IPS-18c (cell line): ENCODE measurements around the gene KHDRBS1.
A peak's percentile ranks its signal among the peaks of the same experiment; 100 is the strongest.
"Not testable (repeated sequence)": the region's sequence is repeated elsewhere in the genome, so short reads cannot be mapped to it uniquely, and the experiment has no call there.

Experiments used
- H3K4me3 ChIP-seq: 2 replicates; pipeline ENCODE4 v1.7.0; 2013; ENCODE audit warnings: low read depth, mild to moderate bottlenecking, low read length, moderate library complexity; ENCODE audit not compliant: insufficient read depth
- H3K9me3 ChIP-seq: one replicate; pipeline ENCODE4 v1.6.1; 2013; ENCODE audit warnings: mild to moderate bottlenecking, low read length, moderate library complexity; ENCODE audit not compliant: control insufficient read depth, insufficient read depth

KHDRBS1 gene

GRCh38 chr1:32045772-32046171 is 32.1 kb downstream of the KHDRBS1 start:
- Histone ChIP-seq H3K4me3 (no peak overlapping the region), H3K9me3 (no peaks in the 10 kb centered on the region)

- no peaks in the 10 kb centered on the region for H3K9me3 ChIP-seq
- H3K4me3 ChIP-seq, result no peak overlapping the region
Observed at GRCh38 chr1:32047701-32048100, 34.0 kb downstream of the KHDRBS1 start.

DNA sequence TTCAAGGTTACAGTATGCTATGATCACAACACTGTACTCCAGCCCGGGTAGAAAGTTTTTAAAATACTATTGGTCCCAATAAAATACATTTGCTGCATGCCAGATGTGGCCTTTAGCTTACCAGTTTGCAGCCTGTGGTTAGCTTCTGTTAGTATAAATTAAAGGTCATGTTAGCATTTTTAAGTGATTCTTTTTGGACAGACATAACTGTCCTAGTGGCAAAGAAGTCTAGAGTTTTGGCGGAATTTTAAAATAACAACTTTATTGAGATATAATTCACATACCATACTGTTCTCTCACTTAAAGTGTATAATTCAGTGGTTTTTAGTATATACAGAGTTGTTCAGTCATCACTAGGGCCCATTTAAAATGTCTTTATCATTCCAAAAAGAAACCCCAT is 34.8 kb downstream of the KHDRBS1 start:
- Histone ChIP-seq H3K9me3 (no peaks in the 10 kb centered on the region), H3K4me3 (no peak overlapping the region)

DNA sequence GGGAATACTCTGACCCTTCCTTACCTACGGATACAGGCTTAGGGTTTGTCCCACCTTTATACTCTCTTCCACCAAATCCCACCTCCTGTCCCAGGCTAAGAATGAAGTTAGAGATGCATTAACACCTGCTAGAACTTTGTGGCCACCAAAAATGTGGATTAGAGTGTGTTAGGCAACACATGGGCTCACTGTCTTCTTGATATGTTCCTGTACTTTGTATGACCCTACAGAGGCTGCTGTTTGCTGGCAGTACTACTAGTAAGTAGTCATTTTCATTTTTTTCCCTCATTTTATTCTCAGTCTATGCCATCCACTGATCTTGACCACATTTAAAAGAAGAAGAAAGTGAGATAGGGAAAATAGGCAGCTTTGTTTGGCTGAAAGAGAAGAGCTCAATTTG is 38.0 kb downstream of the KHDRBS1 start:
- Histone ChIP-seq H3K4me3 (no peak overlapping the region), H3K9me3 (no peaks in the 10 kb centered on the region)

DNA sequence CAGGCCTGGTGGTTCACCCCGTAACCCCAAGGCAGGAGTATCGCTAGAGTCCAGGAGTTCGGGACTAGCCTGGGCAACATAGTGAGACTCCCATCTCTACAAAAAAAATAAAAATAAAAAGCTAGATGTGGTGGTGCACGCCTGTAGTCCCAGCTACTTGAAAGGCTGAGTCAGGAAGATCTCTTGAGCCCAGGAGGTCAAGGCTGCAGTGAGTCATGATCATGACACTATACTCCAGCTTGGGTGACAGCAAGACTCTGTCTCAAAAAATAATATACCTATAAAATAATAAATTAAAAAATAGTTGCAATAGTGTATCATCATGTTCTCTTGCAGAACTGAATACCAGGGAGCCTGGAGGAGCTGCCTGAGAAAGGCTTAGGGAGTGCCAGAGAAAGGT is 39.2 kb downstream of the KHDRBS1 start:
- no peak overlapping the region for H3K4me3 ChIP-seq
- H3K9me3 ChIP-seq, result no peaks in the 10 kb centered on the region

- Histone ChIP-seq H3K4me3 (no peak overlapping the region), H3K9me3 (no peaks in the 10 kb centered on the region)
Observed at GRCh38 chr1:32055416-32055815, 41.7 kb downstream of the KHDRBS1 start.

GRCh38 chr1:32056598-32056997 is 42.9 kb downstream of the KHDRBS1 start:
- no peaks in the 10 kb centered on the region for H3K9me3 ChIP-seq
- no peak overlapping the region for H3K4me3 ChIP-seq

DNA sequence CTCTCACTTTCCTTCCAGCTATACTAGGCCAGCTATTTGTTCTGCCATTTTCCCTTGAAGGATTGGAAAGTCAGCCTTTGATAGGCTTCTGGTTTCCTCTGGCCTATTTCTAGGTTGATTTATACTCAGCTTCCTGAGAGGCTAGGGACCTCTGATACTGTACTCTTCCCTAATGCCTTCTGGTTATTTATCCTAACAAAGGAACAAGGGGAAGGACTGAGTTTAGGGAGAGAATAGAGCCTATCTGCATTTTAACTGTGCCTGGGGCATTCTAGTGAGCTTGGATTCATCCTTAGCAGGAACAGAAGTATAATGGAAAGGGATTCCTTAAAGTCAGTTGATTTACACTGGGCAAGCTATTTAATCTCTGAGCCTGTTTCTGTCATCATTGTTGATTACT is 47.2 kb downstream of the KHDRBS1 start:
- Histone ChIP-seq H3K9me3 (no peaks in the 10 kb centered on the region), H3K4me3 (no peak overlapping the region)

- no peaks in the 10 kb centered on the region for H3K9me3 ChIP-seq
- no peak overlapping the region for H3K4me3 ChIP-seq
Observed at GRCh38 chr1:32062867-32063230, 49.2 kb downstream of the KHDRBS1 start.

GRCh38 chr1:32063261-32063681 is 49.6 kb downstream of the KHDRBS1 start:
- no peak overlapping the region for H3K4me3 ChIP-seq
- H3K9me3 ChIP-seq, result no peaks in the 10 kb centered on the region

GRCh38 chr1:32065613-32066488 is 52.2 kb downstream of the KHDRBS1 start:
- H3K9me3 ChIP-seq, H3K4me3 ChIP-seq: not testable (repeated sequence)

DNA sequence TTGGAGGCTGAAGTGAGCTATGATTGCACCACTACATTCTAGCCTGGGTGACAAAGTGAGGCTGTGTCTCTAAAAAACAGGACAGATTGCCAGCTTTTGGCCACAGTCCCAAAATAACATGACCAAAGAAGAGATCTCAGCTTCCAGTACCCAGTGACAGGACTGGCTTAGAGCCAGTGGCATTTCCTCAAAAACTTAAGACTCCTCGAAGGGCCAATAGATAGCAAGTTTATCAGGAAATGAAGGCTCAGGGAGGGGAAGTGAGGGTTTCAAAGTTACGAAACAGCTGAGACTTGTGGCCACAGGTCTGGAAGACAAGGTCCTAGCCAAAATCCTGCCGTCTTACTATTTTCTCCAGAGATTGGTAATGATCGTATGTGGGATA is 52.8 kb downstream of the KHDRBS1 start:
- Histone ChIP-seq H3K4me3 (no peak overlapping the region), H3K9me3 (no peaks in the 10 kb centered on the region)

- Histone ChIP-seq H3K9me3 (no peaks in the 10 kb centered on the region), H3K4me3 (no peak overlapping the region)
Observed at GRCh38 chr1:32068957-32069588, 55.4 kb downstream of the KHDRBS1 start.

GRCh38 chr1:32071758-32072621 is 58.3 kb downstream of the KHDRBS1 start:
- Histone ChIP-seq H3K4me3 (peak overlapping the region; percentile 100), H3K9me3 (no peaks in the 10 kb centered on the region)

DNA sequence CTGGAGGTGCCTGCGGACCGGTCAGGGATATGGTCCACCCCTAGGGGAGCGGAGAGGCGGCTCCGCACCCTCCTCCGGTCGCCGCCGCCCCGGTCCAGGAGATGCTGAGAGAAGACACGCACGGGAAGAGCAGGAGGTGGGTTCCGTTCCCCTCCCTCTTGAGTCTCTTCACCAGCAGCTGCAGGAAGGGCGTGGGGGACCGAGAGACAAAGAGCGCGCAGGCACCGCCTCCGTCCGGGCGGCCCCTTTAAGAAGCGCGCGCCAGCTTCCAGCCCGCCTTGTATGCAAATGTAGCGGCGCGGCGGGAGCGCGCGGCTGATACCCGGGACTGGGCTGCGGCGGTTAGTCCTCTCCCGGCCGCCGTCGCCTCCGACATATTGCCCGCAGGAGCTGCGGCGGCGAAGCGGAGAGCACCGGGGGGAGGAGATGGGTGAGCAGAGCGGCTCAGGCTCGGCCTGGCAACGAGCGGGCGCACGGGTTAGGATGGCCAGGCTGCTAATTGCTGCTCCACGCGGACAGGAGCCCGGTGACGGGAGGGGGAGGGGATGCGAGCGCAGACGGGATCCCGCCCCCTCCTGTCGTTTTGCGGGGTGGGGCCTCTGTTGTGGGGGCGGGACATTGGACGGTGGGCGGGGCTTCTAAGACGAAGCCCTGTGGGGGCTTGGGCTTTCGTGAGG is 59.1 kb downstream of the KHDRBS1 start, which contains the start of gene TMEM39B:
TMEM39B (plus strand) TSS at position 318 of the 677 bp plus-strand sequence; CDS start at position 427, 109 bp downstream.
- Histone ChIP-seq H3K9me3 (no peaks in the 10 kb centered on the region), H3K4me3 (peak within 1 kb of the TSS; percentile 100)

DNA sequence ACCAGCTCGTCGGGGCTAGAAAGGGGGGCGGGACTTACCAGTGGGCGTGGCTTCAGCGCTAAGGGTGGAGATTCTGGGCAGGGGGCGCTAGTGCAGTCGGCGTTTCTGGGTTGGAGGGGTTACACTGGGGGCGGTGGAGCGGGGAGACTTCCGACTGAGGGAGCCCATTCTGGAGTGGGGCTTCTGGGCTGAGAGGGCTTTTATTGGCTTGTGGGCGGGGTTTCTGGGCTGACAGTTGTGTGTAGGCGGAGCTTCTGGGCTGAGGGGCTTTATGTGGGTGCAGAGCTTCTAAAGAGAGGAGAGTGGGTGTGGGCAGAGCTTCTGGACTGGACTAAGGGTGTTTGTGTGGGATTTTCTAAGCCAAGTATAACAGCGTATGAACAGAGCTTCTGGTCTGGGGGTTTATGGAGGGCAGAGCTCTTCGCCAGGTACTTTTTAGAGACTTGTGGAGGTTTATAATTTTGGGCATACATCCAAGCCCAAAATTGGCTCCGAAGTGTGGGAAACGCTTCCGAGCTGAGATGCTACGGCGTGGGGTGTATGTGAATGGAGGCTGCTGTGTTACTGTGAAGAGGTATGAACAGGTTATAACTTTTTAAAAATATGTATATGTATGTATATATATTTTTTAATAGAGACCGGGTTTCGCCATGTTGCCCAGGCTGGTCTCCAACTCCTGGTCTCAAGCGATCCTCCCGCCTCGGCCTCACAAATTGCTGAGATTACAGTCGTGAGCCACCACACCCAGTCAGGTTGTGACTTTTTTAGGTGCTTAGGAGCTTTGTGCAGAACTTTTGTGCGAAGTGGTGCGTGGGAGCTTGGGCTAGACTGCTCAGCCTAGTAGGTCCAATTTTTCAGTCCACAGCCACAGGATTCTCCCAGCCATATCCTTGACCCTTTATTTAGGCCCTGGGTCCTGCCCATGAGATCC is 59.9 kb downstream of the KHDRBS1 start:
- peak overlapping the region; percentile 100 for H3K4me3 ChIP-seq
- H3K9me3 ChIP-seq, result no peaks in the 10 kb centered on the region
